ENCODE results near the gene CHERP.
A peak's percentile ranks its signal among the peaks of the same experiment; 100 is the strongest.
"Not testable (repeated sequence)": the region's sequence is repeated elsewhere in the genome, so short reads cannot be mapped to it uniquely, and the experiment has no call there.

The CHERP gene

GRCh38 chr19:16572332-16573211 lies 30.3 kb upstream of the CHERP start, which contains the start of gene SLC35E1:
Gene SLC35E1 (minus strand): TSS chr19:16572415. CDS start chr19:16572364, 51 bp downstream.
- DNase-seq (ENCODE audit: insufficient read length, low spot score), result peak; percentile 100
- TF ChIP-seq POLR2A (IDR thresholded peaks at IDR 0.05; ENCODE audit: low read depth, low read length), result peak; percentile 74
- no peak for FAIRE-seq

DNA sequence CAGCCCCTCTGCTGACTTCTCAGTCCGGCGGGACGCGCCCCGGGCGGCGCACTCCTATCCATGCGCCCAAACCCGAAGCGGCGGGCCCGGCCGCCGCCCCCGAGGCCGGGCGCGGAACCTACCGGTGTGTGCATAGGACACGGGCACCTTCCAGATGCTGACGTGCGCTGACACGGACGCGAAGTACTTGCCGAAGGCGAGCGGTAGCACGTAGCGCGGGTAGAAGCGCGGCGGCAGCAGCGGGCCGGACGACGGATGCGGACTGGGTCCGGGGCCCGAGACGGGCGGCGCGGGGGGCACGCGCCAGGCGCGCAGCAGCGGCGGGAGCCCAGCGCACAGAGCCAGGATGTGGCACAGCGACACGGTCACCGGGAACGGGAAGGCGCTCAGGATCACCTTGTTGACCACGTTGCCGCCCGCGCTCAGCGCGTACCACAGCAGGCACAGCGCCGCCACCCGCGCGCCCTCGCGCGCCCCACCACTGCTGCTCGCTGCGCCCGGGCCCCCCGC lies 29.6 kb upstream of the CHERP start:
- DNase-seq (ENCODE audit: insufficient read length, low spot score) (no peak), FAIRE-seq (no peak)
- peak; percentile 58 for TF ChIP-seq POLR2A (IDR thresholded peaks at IDR 0.05; ENCODE audit: low read depth, low read length)

GRCh38 chr19:16571283-16571682 lies 29.0 kb upstream of the CHERP start:
- no peak for FAIRE-seq
- TF ChIP-seq POLR2A (IDR thresholded peaks at IDR 0.05; ENCODE audit: low read depth, low read length), result no peak

GRCh38 chr19:16569609-16570320 lies 27.5 kb upstream of the CHERP start:
- no peak for DNase-seq (ENCODE audit: insufficient read length, low spot score)
- FAIRE-seq, result no peak
- TF ChIP-seq POLR2A (IDR thresholded peaks at IDR 0.05; ENCODE audit: low read depth, low read length), result no peak

More at GRCh38 chr19:16571283-16571682, 29.0 kb upstream of the CHERP start:
- peak; percentile 79 for DNase-seq (ENCODE audit: insufficient read length, low spot score)

DNA sequence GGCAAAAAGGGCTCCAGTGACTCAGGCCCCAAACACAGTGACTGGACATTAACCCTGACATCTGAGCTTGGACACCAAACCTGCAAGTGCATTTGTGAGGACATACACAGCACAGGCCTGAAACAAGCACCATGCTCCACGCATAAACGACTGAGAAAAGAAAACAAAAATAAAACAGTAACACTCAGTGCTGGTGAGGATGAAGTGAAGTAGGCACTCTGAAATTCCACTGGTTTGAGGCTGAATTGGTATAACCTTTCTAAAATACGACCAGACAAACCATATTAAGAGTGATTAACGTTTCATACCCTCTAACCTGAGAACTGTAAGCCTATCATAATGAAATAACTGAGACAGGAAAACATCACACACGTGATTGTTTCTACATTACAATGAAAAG lies 24.5 kb upstream of the CHERP start:
- no peak for TF ChIP-seq POLR2A (IDR thresholded peaks at IDR 0.05; ENCODE audit: low read depth, low read length)
- FAIRE-seq (no peak), DNase-seq (ENCODE audit: insufficient read length, low spot score) (no peak)

GRCh38 chr19:16566161-16566560 lies 23.9 kb upstream of the CHERP start:
- TF ChIP-seq POLR2A (IDR thresholded peaks at IDR 0.05; ENCODE audit: low read depth, low read length), result no peak
- DNase-seq (ENCODE audit: insufficient read length, low spot score), result no peak
- FAIRE-seq, result no peak

DNA sequence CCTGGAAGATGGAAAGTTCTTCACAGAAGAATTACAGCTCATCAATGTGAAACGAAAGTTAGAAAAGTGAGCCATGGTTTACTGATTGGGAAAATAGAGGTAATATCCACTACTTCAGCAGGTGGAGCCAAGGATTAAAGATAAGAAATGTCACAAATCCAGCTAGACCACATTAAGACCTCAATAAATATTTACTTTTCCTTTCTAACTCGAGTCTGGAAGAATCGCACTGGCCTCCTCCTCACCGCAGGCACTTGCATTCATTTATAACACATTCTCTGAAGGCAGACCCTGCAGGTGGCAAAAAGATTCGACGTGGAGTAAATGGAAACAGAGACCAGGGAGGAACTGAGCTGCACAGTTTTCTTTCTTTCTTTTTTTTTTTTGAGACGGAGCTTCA lies 22.6 kb upstream of the CHERP start:
- FAIRE-seq, result no peak
- TF ChIP-seq POLR2A (IDR thresholded peaks at IDR 0.05; ENCODE audit: low read depth, low read length), result no peak
- no peak for DNase-seq (ENCODE audit: insufficient read length, low spot score)

DNA sequence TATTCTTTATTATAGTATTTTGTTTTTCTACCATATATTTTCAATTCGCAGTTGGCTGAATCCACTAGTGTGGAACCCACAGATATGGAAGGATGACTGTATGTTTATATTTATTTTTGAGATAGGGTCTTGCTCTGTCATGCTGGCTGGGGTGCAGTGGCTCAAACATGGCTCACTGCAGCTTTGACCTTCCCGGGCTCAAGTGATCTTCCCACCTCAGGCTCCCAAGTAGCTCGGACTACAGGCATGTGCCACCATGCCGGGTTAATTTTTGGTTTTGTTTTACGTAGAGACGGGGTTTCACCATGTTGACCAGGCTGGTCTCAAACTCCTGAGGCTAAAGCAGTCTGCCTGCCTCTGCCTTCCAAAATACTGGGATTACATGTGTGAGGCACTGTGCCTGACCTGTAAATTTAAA lies 20.4 kb upstream of the CHERP start:
- no peak for DNase-seq (ENCODE audit: insufficient read length, low spot score)
- no peak for TF ChIP-seq POLR2A (IDR thresholded peaks at IDR 0.05; ENCODE audit: low read depth, low read length)
- no peak for FAIRE-seq

- TF ChIP-seq POLR2A (IDR thresholded peaks at IDR 0.05; ENCODE audit: low read depth, low read length), result no peak
- DNase-seq (ENCODE audit: insufficient read length, low spot score) (no peak), FAIRE-seq (no peak)
Observed at GRCh38 chr19:16561382-16561781, 19.1 kb upstream of the CHERP start.

- TF ChIP-seq POLR2A (IDR thresholded peaks at IDR 0.05; ENCODE audit: low read depth, low read length), result no peak
- no peak for FAIRE-seq
- no peak for DNase-seq (ENCODE audit: insufficient read length, low spot score)
Observed at GRCh38 chr19:16559780-16560276, 17.6 kb upstream of the CHERP start.

DNA sequence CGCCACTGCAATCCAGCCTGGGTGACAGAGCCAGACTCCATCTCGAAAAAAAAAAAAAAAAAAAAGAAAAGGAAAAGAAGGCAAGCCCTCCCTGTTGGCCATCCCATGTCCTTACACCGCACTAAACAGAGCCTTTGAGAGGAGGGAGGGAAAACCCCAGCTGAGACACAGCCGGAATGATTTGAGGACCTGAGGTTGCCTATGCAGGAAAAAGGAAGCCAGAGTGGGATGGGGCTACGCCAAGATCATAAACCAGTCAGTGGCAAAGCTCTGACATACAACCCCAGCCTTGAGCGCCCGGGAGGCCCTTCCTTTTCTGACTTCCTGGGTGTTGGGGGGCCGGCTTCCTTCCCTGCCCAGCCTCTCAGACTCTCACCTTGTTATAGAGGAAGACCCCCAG lies 12.5 kb upstream of the CHERP start:
- FAIRE-seq, result no peak
- no peak for DNase-seq (ENCODE audit: insufficient read length, low spot score)

GRCh38 chr19:16551902-16552301 lies 9.7 kb upstream of the CHERP start:
- not testable (repeated sequence) for DNase-seq (ENCODE audit: insufficient read length, low spot score); FAIRE-seq

More for the DNA sequence above, 12.5 kb upstream of the CHERP start:
- no peak for TF ChIP-seq POLR2A (IDR thresholded peaks at IDR 0.05; ENCODE audit: low read depth, low read length)

DNA sequence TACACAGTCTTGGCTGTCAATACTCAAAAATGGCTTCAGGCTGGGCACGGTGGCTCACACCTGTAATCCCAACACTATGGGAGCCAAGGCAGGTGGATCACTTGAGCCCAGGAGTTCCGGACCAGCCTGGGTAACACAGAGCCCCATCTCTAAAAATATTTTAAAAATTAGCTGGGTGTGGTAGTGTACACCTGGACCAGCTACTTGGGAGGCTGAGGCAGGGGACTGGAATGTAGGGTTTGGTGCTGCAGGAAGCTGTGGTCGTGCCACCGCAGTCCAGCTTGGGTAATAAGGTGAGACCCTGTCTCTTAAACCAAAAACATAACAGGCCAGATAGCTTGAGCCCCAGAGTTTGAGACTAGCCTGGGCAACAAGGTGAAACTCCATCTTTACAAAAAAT lies 6.7 kb upstream of the CHERP start:
- FAIRE-seq (no peak), DNase-seq (ENCODE audit: insufficient read length, low spot score) (no peak)
- no peak for TF ChIP-seq POLR2A (IDR thresholded peaks at IDR 0.05; ENCODE audit: low read depth, low read length)

Measured in H54 (cell line).